Choroid plexus epithelial cell (primary cell): Measurements from ENCODE around the gene GRID2.

ENCODE experiments used
- DNase-seq: peaks from one replicate; pipeline ENCODE4 v3.0.0-alpha.2; 2010; ENCODE audit warnings: low read depth
- H3K4me3 ChIP-seq: 2 replicates; pipeline ENCODE4 v1.5.1; 2011; ENCODE audit warnings: low read depth, mild to moderate bottlenecking, control low read depth, low read length, moderate library complexity
- CTCF ChIP-seq: conservative IDR thresholded peaks from 2 replicates; pipeline ENCODE4 v1.5.1; 2011; ENCODE audit warnings: low read depth, mild to moderate bottlenecking, control low read depth, inconsistent platforms, low read length, moderate library complexity

GRID2 gene

GRCh38 chr4:92521941-92522340 lies 218.2 kb downstream of the GRID2 start:
- no peak for DNase-seq
- no peak overlapping the region for H3K4me3 ChIP-seq
- no peak for TF ChIP-seq CTCF

GRCh38 chr4:92522356-92522755 lies 218.6 kb downstream of the GRID2 start:
- TF ChIP-seq CTCF, result no peak
- no peak overlapping the region for H3K4me3 ChIP-seq
- no peak for DNase-seq

DNA sequence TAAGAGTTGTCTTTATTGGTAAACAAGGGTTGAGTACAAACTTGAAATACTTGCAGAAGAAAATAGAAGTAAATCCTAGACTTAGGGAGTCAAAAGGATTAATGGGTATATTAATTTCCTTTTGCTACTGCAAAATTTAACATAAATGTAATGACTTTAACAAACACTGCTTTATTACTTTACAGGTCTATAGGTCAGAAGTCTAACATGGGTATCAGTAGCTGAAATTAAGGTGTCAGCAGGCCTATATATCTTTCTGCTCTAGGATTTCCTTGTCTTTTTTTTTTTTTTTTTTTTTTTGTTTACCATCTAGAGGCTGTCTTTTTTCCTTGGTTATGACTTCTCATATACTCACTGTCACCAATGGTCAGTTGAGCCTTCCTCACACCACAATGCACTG lies 220.4 kb downstream of the GRID2 start:
- no peak for TF ChIP-seq CTCF
- no peak overlapping the region for H3K4me3 ChIP-seq
- DNase-seq, result no peak

- no peak for DNase-seq
- H3K4me3 ChIP-seq, result no peak overlapping the region
- no peak for TF ChIP-seq CTCF
Measured at GRCh38 chr4:92528541-92528940, 224.8 kb downstream of the GRID2 start.

DNA sequence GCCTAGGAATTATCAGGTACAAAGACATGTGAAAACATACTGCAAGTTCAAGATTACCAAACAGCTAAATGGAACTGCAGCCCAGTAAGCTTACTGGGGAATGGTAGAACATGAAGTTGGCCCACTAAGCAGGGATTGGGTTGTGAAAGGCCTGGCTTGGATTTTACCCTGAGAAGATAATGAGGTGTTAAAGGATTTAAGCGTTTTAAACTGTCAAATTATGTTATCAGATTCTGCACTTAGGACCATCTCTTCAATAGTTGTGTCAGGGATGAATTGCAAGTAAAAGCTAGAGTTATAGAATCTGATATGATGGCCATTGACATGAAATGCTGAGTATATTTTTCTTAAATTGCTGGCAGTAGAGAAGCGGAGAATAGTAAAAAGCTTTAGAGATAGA lies 225.7 kb downstream of the GRID2 start:
- DNase-seq, result no peak
- no peak for TF ChIP-seq CTCF
- no peak overlapping the region for H3K4me3 ChIP-seq

GRCh38 chr4:92535599-92535998 lies 231.8 kb downstream of the GRID2 start:
- H3K4me3 ChIP-seq, result no peak overlapping the region
- TF ChIP-seq CTCF, result no peak
- DNase-seq, result no peak

DNA sequence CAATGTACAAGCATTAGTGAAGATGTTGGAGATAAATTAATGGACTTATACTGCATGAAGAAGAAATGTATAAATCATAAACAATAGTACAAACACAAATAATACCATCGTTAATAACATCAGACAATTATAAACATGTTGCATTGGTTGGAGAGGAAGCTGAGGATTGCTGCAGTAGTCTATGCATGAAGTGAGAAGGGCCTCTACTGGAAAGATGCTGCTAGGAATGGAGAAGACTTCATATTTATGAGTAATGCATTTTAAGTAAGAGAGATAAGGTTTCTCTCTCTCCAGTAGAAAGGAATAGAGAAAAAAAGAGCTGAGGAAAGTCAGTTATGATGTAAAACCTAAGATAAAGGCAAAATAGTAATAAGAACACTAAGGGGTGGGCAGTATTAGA lies 247.8 kb downstream of the GRID2 start:
- H3K4me3 ChIP-seq, result no peak overlapping the region
- no peak for TF ChIP-seq CTCF
- no peak for DNase-seq
